ENCODE results near the gene CRIP1. TPM values are rescaled to one million over a fixed set of nuclear protein-coding genes. Genes with fewer than 3 reads are reported as not detected.

CRIP1 gene
- polyA plus RNA-seq, 3 donors, result 688 to 2,084 (median 1,032) TPM

DNA sequence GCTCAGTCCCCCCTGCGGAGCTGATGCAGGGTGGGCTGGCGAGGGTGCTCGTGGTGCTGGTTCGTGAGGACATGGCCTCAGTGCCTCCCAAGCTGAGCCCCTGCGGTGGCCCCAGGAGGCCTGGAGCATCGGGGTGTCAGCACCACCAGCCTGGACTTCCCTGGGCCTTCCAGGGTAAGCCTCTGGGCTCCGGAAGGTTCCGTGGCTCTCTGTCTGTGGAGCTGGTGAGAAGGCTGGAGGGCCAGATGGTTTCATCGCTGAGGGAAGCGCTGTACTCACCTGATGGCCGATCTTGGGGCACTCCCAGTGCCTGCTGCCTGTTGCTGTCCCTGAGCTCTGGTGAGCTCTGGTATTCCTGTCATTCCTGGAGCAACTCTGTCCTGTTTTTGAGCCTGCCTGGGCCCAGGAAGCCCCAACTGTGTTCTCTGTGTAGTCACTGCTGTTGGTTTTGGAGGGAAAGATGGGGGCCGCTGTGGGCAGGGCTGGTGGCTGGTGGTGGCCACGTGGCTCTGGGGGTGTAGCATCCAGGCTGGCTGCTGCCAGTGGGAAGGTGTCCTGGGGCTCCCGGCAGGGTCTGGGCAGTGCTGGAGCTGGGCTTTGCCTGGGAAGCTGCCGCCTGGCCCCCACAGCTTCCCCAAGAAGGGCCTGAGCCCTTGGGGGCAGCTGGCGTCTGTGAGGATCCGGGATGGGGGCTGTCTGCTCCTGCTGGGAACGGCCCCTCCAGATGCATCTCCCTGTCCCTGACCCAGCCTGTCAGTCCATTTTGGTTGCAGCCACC lies 48.8 kb upstream of the CRIP1 start:
- TF ChIP-seq, protein P1, sequence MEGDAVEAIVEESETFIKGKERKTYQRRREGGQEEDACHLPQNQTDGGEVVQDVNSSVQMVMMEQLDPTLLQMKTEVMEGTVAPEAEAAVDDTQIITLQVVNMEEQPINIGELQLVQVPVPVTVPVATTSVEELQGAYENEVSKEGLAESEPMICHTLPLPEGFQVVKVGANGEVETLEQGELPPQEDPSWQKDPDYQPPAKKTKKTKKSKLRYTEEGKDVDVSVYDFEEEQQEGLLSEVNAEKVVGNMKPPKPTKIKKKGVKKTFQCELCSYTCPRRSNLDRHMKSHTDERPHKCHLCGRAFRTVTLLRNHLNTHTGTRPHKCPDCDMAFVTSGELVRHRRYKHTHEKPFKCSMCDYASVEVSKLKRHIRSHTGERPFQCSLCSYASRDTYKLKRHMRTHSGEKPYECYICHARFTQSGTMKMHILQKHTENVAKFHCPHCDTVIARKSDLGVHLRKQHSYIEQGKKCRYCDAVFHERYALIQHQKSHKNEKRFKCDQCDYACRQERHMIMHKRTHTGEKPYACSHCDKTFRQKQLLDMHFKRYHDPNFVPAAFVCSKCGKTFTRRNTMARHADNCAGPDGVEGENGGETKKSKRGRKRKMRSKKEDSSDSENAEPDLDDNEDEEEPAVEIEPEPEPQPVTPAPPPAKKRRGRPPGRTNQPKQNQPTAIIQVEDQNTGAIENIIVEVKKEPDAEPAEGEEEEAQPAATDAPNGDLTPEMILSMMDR (IDR thresholded peaks at IDR 0.05), result no peak
- Mint-ChIP-seq H3K9me3 (no peaks in the 10 kb centered on the region), H3K36me3 (peaks cover 14 to 51% of the 10 kb centered on the region in 2 donors), H3K27ac (peak overlapping the region in 1 of 7 donors; percentile 50), H3K27me3 (ENCODE audit: low read depth in 3 of 3) (peaks cover 0 to under 1% (median 0%) of the 10 kb centered on the region in 3 donors), H3K4me1 (peaks cover 7% of the 10 kb centered on the region), H3K4me3 (no peak overlapping the region)
- no peak for DNase-seq
- Histone ChIP-seq H2AFZ (ENCODE audit: insufficient read depth, low read depth, low read length, poor library complexity, severe bottlenecking) (no peak overlapping the region), H3K36me3 (replicated peaks in 1 of 2; ENCODE audit: control insufficient read depth in 1 of 2, insufficient read depth in 2 of 2, low read length in 2 of 2) (peaks cover 16 to 40% of the 10 kb centered on the region in 2 donors), H3K79me2 (ENCODE audit: insufficient read depth, low read length) (peaks cover 47% of the 10 kb centered on the region), H3K4me1 (ENCODE audit: control insufficient read depth in 1 of 2, insufficient read depth in 2 of 2, low read length in 2 of 2) (no peaks in the 10 kb centered on the region), H3K4me2 (replicated peaks; ENCODE audit: extremely low read depth, low read length, poor library complexity, severe bottlenecking) (no peak overlapping the region), H3K9ac (ENCODE audit: insufficient read depth, low read length, poor library complexity, severe bottlenecking) (no peak overlapping the region), H3K4me3 (replicated peaks in 1 of 3; ENCODE audit: low read depth in 2 of 3, low read length in 3 of 3) (no peak overlapping the region), H3K27me3 (ENCODE audit: control insufficient read depth in 2 of 2, insufficient read depth in 2 of 2, low read length in 2 of 2) (no peaks in the 10 kb centered on the region), H3K9me3 (replicated peaks in 1 of 2; ENCODE audit: control insufficient read depth in 1 of 2, insufficient read depth in 1 of 2, low read length in 2 of 2) (no peaks in the 10 kb centered on the region), H4K20me1 (ENCODE audit: insufficient read depth, low read length) (peaks cover 59% of the 10 kb centered on the region), H3K27ac (ENCODE audit: low read depth in 1 of 2, low read length in 2 of 2) (no peak overlapping the region)
- intact Hi-C loops (cut with micrococcal nuclease), result no loop called here
- WGBS (ENCODE audit: insufficient coverage), result 91% methylated on average over 16 of the region's 18 CpGs

DNA sequence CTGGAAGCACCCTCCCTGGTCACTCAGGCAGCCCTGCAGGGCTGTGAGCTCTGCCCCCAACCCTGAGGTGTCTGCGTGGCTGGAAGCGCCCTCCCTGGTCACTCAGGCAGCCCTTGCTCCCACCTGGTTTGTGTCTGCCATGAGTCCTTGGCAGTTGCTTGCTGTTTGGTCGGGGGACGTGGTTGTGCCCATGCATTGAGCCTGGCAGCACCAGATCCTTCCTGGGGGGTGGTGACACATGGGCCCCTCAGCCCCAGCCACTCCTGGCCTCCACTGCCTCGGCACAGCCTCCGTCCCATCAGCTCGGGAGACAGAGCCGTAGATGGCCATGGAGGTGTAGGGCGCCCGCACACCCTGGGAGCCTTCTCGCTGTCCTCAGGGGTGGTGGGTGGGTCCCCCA lies 47.5 kb upstream of the CRIP1 start:
- peaks cover 7% of the 10 kb centered on the region for H3K4me1 Mint-ChIP-seq
- H3K79me2 ChIP-seq (ENCODE audit: insufficient read depth, low read length), result peaks cover 36% of the 10 kb centered on the region
- intact Hi-C loops (cut with micrococcal nuclease), result no loop called here
- no peaks in the 10 kb centered on the region for H3K4me1 ChIP-seq (ENCODE audit: control insufficient read depth in 1 of 2, insufficient read depth in 2 of 2, low read length in 2 of 2)
- H3K9me3 Mint-ChIP-seq, result no peaks in the 10 kb centered on the region
- DNase-seq, result no peak
- WGBS (ENCODE audit: insufficient coverage), result 95% methylated on average over 5 of the region's 11 CpGs
- H3K27me3 ChIP-seq (ENCODE audit: control insufficient read depth in 2 of 2, insufficient read depth in 2 of 2, low read length in 2 of 2), result no peaks in the 10 kb centered on the region
- H3K4me3 ChIP-seq (replicated peaks in 1 of 3; ENCODE audit: low read depth in 2 of 3, low read length in 3 of 3), result no peak overlapping the region
- H3K36me3 ChIP-seq (replicated peaks in 1 of 2; ENCODE audit: control insufficient read depth in 1 of 2, insufficient read depth in 2 of 2, low read length in 2 of 2), result peaks cover 16 to 45% of the 10 kb centered on the region in 2 donors
- no peaks in the 10 kb centered on the region for H3K9me3 ChIP-seq (replicated peaks in 1 of 2; ENCODE audit: control insufficient read depth in 1 of 2, insufficient read depth in 1 of 2, low read length in 2 of 2)
- H3K4me3 Mint-ChIP-seq, result no peak overlapping the region
- H3K4me2 ChIP-seq (replicated peaks; ENCODE audit: extremely low read depth, low read length, poor library complexity, severe bottlenecking), result no peak overlapping the region
- no peak overlapping the region for H3K9ac ChIP-seq (ENCODE audit: insufficient read depth, low read length, poor library complexity, severe bottlenecking)
- H3K36me3 Mint-ChIP-seq, result peaks cover 18 to 56% of the 10 kb centered on the region in 2 donors
- H2AFZ ChIP-seq (ENCODE audit: insufficient read depth, low read depth, low read length, poor library complexity, severe bottlenecking), result no peak overlapping the region
- peaks cover 0 to 3% (median 0%) of the 10 kb centered on the region in 3 donors for H3K27me3 Mint-ChIP-seq (ENCODE audit: low read depth in 3 of 3)
- no peak overlapping the region for H3K27ac ChIP-seq (ENCODE audit: low read depth in 1 of 2, low read length in 2 of 2)
- peaks cover 53% of the 10 kb centered on the region for H4K20me1 ChIP-seq (ENCODE audit: insufficient read depth, low read length)
- no peak overlapping the region for H3K27ac Mint-ChIP-seq
- TF ChIP-seq, protein P1 (IDR thresholded peaks at IDR 0.05), result no peak

Measured in CD14-positive monocyte (primary cell).